Heart left ventricle (tissue), 16 donors: ENCODE measurements around the gene PIM1. TPM values are rescaled to one million over a fixed set of nuclear protein-coding genes. Genes with fewer than 3 reads are reported as not detected.

Experiments used
- ATAC-seq, 4 donors: fragments of 200-7000 bp; cut with Tn5 transposase; one replicate each; pipeline ENCODE4 v1.9.1; 2020 to 2022; ENCODE audit warnings: moderate library complexity in 4 of 4, mild to moderate bottlenecking in 3 of 4, moderate number of reproducible peaks in 1 of 4
- DNase-seq, 5 donors: peaks; one replicate each; pipeline ENCODE4 v3.0.0-alpha.2; 2020
- H3K27ac ChIP-seq, 12 donors: fragments of 200-600 bp; sonication (generic) in 4 of 12; one replicate each; pipeline versions ENCODE4 v1.5.0 to v1.8.0; 2016 to 2022; ENCODE audit warnings: mild to moderate bottlenecking in 2 of 12
- H3K27me3 ChIP-seq, 9 donors: fragments of 200-600 bp; sonication (generic) in 2 of 9; one replicate each; pipeline versions ENCODE4 v1.5.1 to v1.8.0; 2016 to 2022; ENCODE audit warnings: mild to moderate bottlenecking in 3 of 9
- H3K36me3 ChIP-seq, 9 donors: fragments of 200-600 bp; sonication (generic) in 2 of 9; one replicate each; pipeline versions ENCODE4 v1.5.0 to v1.8.0; 2018 to 2022; ENCODE audit warnings: mild to moderate bottlenecking in 2 of 9
- H3K4me1 ChIP-seq, 12 donors: fragments of 200-600 bp; sonication (generic) in 4 of 12; one replicate each; pipeline versions ENCODE4 v1.5.0 to v1.8.0; 2016 to 2022; ENCODE audit warnings: mild to moderate bottlenecking in 3 of 12
- H3K4me3 ChIP-seq, 12 donors: fragments of 200-600 bp; sonication (generic) in 4 of 12; one replicate each; pipeline versions ENCODE4 v1.5.0 to v1.8.0; 2017 to 2022; ENCODE audit warnings: mild to moderate bottlenecking in 9 of 12, moderate library complexity in 4 of 12
- H3K9me3 ChIP-seq, 12 donors: fragments of 200-600 bp; sonication (generic) in 4 of 12; one replicate each; pipeline versions ENCODE4 v1.5.0 to v1.8.0; 2016 to 2022; ENCODE audit warnings: mild to moderate bottlenecking in 1 of 12
- CTCF ChIP-seq, 12 donors: fragments of 200-600 bp; sonication (generic) in 4 of 12; IDR thresholded peaks; one replicate each; pipeline versions ENCODE4 v1.5.0 to v1.8.0; 2018 to 2022; ENCODE audit warnings: antibody characterized with exemption in 12 of 12, mild to moderate bottlenecking in 5 of 12
- POLR2A ChIP-seq, 2 donors: fragments of 450-650 bp; IDR thresholded peaks; one replicate each; pipeline ENCODE4 v1.6.1; 2017; ENCODE audit warnings: antibody characterized with exemption in 2 of 2, mild to moderate bottlenecking in 2 of 2, moderate library complexity in 2 of 2
- WGBS, 4 donors: extraction: QIAGEN DNeasy Blood & Tissue Kit in 2 of 4; methylation state at CpG; one replicate each; pipeline versions ENCODE4 v1.1.5 to v1.1.7; 2013 to 2018; 5-methylcytosine and 5-hydroxymethylcytosine counted together
- intact Hi-C, 10 donors: fragments of 100-400 bp; cut with DNase I; formaldehyde crosslinking; loops; one replicate each; pipeline versions ENCODE4 v1.11.1 to v1.14.2; 2022
- polyA plus RNA-seq, 2 donors: library from polyadenylated mRNA; stranded (reverse); fragments of 200-250 nt; gene quantifications; one replicate each; pipeline ENCODE4 v1.2.3, GENCODE V29; 2013
- total RNA-seq, 9 donors: library from RNA; depleted of rRNA in 2 of 9; stranded (reverse); fragments of >200 nt in 2 of 9; fragmentation: NEBNext Ultra II Directional in 3 of 9; extraction: Animal tissue kit (Norgen Biotek cat#: 25700) in 3 of 9; gene quantifications; one replicate each; pipeline versions ENCODE4 v1.1.0 to v1.2.4, GENCODE V29; 2016 to 2023
- donor health status: ischemic (EF 13 %, LVEDD 7.1; RV severe dilation, severe dysfunction).
- donor health status: healthy with polysubstance abuse.
- donor health status: DM: no; HTN: yes; CAD: no.
- donor health status: DM: no; HTN: no; CAD: no.
- donor health status: ischemic (EF 25% LVEDD 6.9; RV normal size, moderate dysfunction).
- donor health status: ischemic (EF 25% LVEDD 5.7; RV mildly dilated, moderate dysfunction).
- donor health status: healthy.
- donor health status: DM: yes; HTN: yes; CAD: no.
- donor health status: ischemic (EF 35%, LVEDD 5.7; RV mildly dilated, moderate dysfunction).
- donor health status: nonischemic (EF 11% LVEDD 7.7; RV severe dilation, severe dysfunction).
- donor health status: DM: yes; HTN: yes; CAD: no.
- donor health status: PGD.
- donor health status: ischemic (EF 29% LVEDD 5.4; RV normal size, mild dysfunction).
- donor health status: nonischemic (EF 23%, LVEDD 6.1; RV moderate dilation, normal function).

Gene PIM1
- total and polyA plus RNA-seq, 11 donors = 7.0 to 81.8 (median 16.0) TPM

- no peaks in the 10 kb centered on the region for H3K36me3 ChIP-seq
- 69 to 77% (median 72%) methylated on average over 13 of the region's 13 CpGs for WGBS, 4 donors
- no peak overlapping the region for H3K4me3 ChIP-seq
- ATAC-seq (no peak), DNase-seq (no peak)
- peaks cover 0 to 61% (median 0%) of the 10 kb centered on the region in 12 donors for H3K4me1 ChIP-seq
- intact Hi-C loops = loop anchor here in 6 of 10 donors (5.0 to 10.0 kb wide), 6 partner anchors 33 to 441 kb away; partner anchors contain the start of genes PIM1 (in 4 of the 6) and C6orf89 (in 1 of the 6)
- TF ChIP-seq CTCF (IDR thresholded peaks at IDR 0.05) (no peak), POLR2A (IDR thresholded peaks at IDR 0.05) (no peak)
- H3K9me3 ChIP-seq = no peaks in the 10 kb centered on the region
- no peaks in the 10 kb centered on the region for H3K27me3 ChIP-seq
- no peak overlapping the region for H3K27ac ChIP-seq
Observed at GRCh38 chr6:37205175-37205996, 35.4 kb downstream of the PIM1 start.

- no peak overlapping the region for H3K4me3 ChIP-seq
- H3K27ac ChIP-seq = no peak overlapping the region
- intact Hi-C loops = loop anchor here in 6 of 10 donors (5.0 to 10.0 kb wide), 6 partner anchors 34 to 441 kb away; partner anchors contain the start of genes PIM1 (in 4 of the 6) and C6orf89 (in 1 of the 6)
- DNase-seq = no peak
- TF ChIP-seq CTCF (IDR thresholded peaks at IDR 0.05) (no peak), POLR2A (IDR thresholded peaks at IDR 0.05) (no peak)
- WGBS, 4 donors = 92 to 94% (median 93%) methylated on average over 4 of the region's 4 CpGs
- H3K9me3 ChIP-seq = no peaks in the 10 kb centered on the region
- peaks cover 0 to 66% (median 0%) of the 10 kb centered on the region in 12 donors for H3K4me1 ChIP-seq
- no peak for ATAC-seq
- H3K27me3 ChIP-seq = no peaks in the 10 kb centered on the region
- H3K36me3 ChIP-seq = no peaks in the 10 kb centered on the region
Observed at GRCh38 chr6:37205997-37206340, 36.0 kb downstream of the PIM1 start.

DNA sequence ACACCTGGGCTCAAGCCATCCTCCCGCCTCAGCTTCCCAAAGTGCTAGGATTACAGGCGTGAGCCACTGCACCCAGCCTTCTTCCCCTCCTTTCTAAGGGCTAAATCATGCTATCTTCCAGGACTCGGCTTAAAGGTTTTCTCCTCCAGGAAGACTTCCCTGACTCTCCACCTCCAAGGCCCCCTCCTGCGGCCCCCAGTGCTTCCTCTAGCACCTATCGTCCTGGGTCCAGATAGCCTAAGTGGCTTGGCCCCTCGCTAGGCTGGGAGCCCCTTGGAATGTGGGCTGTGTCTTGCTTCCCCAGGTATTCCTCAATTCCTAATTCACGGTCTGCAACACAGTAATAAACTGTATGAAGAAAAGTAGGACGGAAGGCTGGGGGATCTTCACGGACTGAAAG is 36.7 kb downstream of the PIM1 start:
- Histone ChIP-seq H3K27me3 (no peaks in the 10 kb centered on the region), H3K9me3 (no peaks in the 10 kb centered on the region), H3K27ac (no peak overlapping the region), H3K36me3 (no peaks in the 10 kb centered on the region), H3K4me1 (peaks cover 0 to 63% (median 0%) of the 10 kb centered on the region in 12 donors), H3K4me3 (no peak overlapping the region)
- ATAC-seq (no peak), DNase-seq (no peak)
- 88 to 93% (median 89%) methylated on average over 9 of the region's 9 CpGs for whole genome bisulfite sequencing, 4 donors
- intact Hi-C loops = loop anchor here in 6 of 10 donors (5.0 to 10.0 kb wide), 6 partner anchors 34 to 442 kb away; partner anchors contain the start of genes PIM1 (in 4 of the 6) and C6orf89 (in 1 of the 6)
- no peak for TF ChIP-seq POLR2A (IDR thresholded peaks at IDR 0.05)
- TF ChIP-seq CTCF (IDR thresholded peaks at IDR 0.05) = no peak

DNA sequence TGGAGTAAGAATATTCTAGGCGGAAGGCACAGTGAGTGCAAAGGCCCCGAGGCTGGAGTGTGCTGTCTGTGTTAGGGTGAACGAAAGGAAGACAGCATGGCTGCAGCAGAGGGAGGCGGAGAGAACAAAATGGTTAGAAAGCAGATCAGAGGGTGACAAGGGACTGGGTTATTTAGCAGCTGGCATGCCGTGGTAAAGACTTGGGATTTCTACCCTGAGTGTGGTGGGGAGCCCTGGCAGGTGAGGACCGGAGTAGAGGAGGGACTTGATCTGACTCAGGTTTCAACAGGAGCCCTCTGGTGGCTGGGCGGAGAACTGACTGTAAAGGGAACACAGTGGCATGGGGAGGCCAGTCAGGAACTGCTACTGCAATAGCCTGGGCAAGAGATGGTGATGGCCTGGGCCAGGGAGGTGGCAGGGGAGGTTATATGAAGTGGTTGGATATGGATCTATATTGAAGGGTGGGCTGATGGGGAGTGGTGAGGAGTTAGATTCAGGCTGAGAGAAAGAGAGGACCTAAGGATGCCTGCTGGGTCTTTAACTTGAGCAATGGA is 38.0 kb downstream of the PIM1 start:
- intact Hi-C loops = loop anchor here in 7 of 10 donors (2.0 to 10.0 kb wide), 7 partner anchors 36 to 443 kb away; partner anchors contain the start of genes PIM1 (in 4 of the 7) and C6orf89 (in 1 of the 7)
- ATAC-seq = peak in 3 of 4 donors; percentile 70 to 82 (median 70)

More for the DNA sequence above, 38.0 kb downstream of the PIM1 start:
- Histone ChIP-seq H3K27ac (peak overlapping the region in 1 of 12 donors; percentile 51), H3K36me3 (no peaks in the 10 kb centered on the region), H3K9me3 (no peaks in the 10 kb centered on the region), H3K27me3 (no peaks in the 10 kb centered on the region), H3K4me1 (peaks cover 0 to 56% (median 0%) of the 10 kb centered on the region in 12 donors), H3K4me3 (no peak overlapping the region)
- peak; percentile 64 to 91 (median 80) for DNase-seq
- 66 to 67% (median 66%) methylated on average over 7 of the region's 7 CpGs for WGBS, 4 donors
- TF ChIP-seq CTCF (IDR thresholded peaks at IDR 0.05) (peak; percentile 47 to 77 (median 60)), POLR2A (IDR thresholded peaks at IDR 0.05) (no peak)
